ENCODE measurements around the gene AP2A2. TPM values are rescaled to one million over a fixed set of nuclear protein-coding genes. Genes with fewer than 3 reads are reported as not detected.

AP2A2 gene
- total RNA-seq, 1 experiment from 2014 or later: 47.1 TPM

- Mint-ChIP-seq H3K4me1 (0 out of 2 replicates have a peak, but pooled peaks cover 3% of the 10 kb centered on the region), H3K27me3 (ENCODE audit: low read depth) (no peaks in the 10 kb centered on the region)
Measured at GRCh38 chr11:1022908-1023810, 97.5 kb downstream of the AP2A2 start.

More at GRCh38 chr11:1022908-1023810, 97.5 kb downstream of the AP2A2 start:
- TF ChIP-seq JUN (CRISPR knock-in tag; IDR thresholded peaks at IDR 0.05) (no peak), RELA (CRISPR knock-in tag; IDR thresholded peaks at IDR 0.05; ENCODE audit: borderline replicate concordance) (no peak), FOXP4 (CRISPR knock-in tag; IDR thresholded peaks at IDR 0.05) (no peak), ARID4B (CRISPR knock-in tag; IDR thresholded peaks at IDR 0.05; ENCODE audit: borderline replicate concordance) (no peak), HMGXB4 (CRISPR knock-in tag; IDR thresholded peaks at IDR 0.05) (no peak), GABPB1 (CRISPR knock-in tag; IDR thresholded peaks at IDR 0.05) (no peak), IRF1 (CRISPR knock-in tag; IDR thresholded peaks at IDR 0.05) (no peak), NFYB (CRISPR knock-in tag; conservative IDR thresholded peaks at IDR 0.05; ENCODE audit: low read depth) (no peak), NFATC4 (CRISPR knock-in tag; IDR thresholded peaks at IDR 0.05) (no peak), SP1 (CRISPR knock-in tag; conservative IDR thresholded peaks at IDR 0.05) (no peak), CREB1 (CRISPR knock-in tag; IDR thresholded peaks at IDR 0.05) (no peak)
- DNase-seq (ENCODE audit: low spot score): no peak
- ChIA-PET CTCF (no interaction called here), POLR2A (no interaction called here)
- peak overlapping the region; percentile 11 for H3K27ac Mint-ChIP-seq
- H3K4me3 Mint-ChIP-seq: no peak overlapping the region
- H3K9me3 Mint-ChIP-seq: peaks cover 2% of the 10 kb centered on the region
- peaks cover under 1% of the 10 kb centered on the region for H3K36me3 Mint-ChIP-seq
- no peak for ATAC-seq

Data from WTC11 (cell line).